ENCODE results near the gene GET3.

- TF ChIP-seq ZNF274 (IDR thresholded peaks at IDR 0.05; ENCODE audit: low read depth, low read length): no peak
- no peak for TF ChIP-seq SUZ12 (IDR thresholded peaks at IDR 0.05; ENCODE audit: extremely low read depth, insufficient read depth, insufficient read length)
- TF ChIP-seq YY1 (IDR thresholded peaks at IDR 0.05; ENCODE audit: insufficient read depth, insufficient read length): no peak
Observed at GRCh38 chr19:12770922-12771321, 33.6 kb downstream of the GET3 start.
